ENCODE results near the gene SYK. TPM values are rescaled to one million over a fixed set of nuclear protein-coding genes. Genes with fewer than 3 reads are reported as not detected.

SYK gene
- total RNA-seq, 4 donors from 2014 or later: 0.53 to 3.3 (median 2.0) TPM

- no peak overlapping the region for H3K27ac ChIP-seq
- in situ Hi-C loops (cut with MboI; ENCODE audit: low sequenced_read_pairs in 4 of 4): loop anchor here in 2 of 4 donors (10.0 kb wide), 2 partner anchors 57 to 267 kb away; no protein-coding TSS in a partner anchor
- ATAC-seq (no peak), DNase-seq (no peak)
- no peaks in the 10 kb centered on the region for H3K4me1 ChIP-seq
- TF ChIP-seq, protein P1, sequence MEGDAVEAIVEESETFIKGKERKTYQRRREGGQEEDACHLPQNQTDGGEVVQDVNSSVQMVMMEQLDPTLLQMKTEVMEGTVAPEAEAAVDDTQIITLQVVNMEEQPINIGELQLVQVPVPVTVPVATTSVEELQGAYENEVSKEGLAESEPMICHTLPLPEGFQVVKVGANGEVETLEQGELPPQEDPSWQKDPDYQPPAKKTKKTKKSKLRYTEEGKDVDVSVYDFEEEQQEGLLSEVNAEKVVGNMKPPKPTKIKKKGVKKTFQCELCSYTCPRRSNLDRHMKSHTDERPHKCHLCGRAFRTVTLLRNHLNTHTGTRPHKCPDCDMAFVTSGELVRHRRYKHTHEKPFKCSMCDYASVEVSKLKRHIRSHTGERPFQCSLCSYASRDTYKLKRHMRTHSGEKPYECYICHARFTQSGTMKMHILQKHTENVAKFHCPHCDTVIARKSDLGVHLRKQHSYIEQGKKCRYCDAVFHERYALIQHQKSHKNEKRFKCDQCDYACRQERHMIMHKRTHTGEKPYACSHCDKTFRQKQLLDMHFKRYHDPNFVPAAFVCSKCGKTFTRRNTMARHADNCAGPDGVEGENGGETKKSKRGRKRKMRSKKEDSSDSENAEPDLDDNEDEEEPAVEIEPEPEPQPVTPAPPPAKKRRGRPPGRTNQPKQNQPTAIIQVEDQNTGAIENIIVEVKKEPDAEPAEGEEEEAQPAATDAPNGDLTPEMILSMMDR (IDR thresholded peaks at IDR 0.05 in 4 of 5, conservative IDR thresholded peaks at IDR 0.05 in 1 of 5): no peak
- no peak for TF ChIP-seq POLR2A (IDR thresholded peaks at IDR 0.05)
- intact Hi-C loops (cut with DNase I; ENCODE audit: low total_unique reads): no loop called here
- no peak overlapping the region for H3K4me3 ChIP-seq
- H3K27me3 ChIP-seq: no peaks in the 10 kb centered on the region
- no peaks in the 10 kb centered on the region for H3K36me3 ChIP-seq
- no peaks in the 10 kb centered on the region for H3K9me3 ChIP-seq
Measured at GRCh38 chr9:90927496-90927895, 125.9 kb downstream of the SYK start.

GRCh38 chr9:90929626-90930025 is 128.0 kb downstream of the SYK start:
- no peak for TF ChIP-seq POLR2A (IDR thresholded peaks at IDR 0.05)
- TF ChIP-seq, protein P1 (IDR thresholded peaks at IDR 0.05 in 4 of 5, conservative IDR thresholded peaks at IDR 0.05 in 1 of 5): no peak
- Histone ChIP-seq H3K9me3 (no peaks in the 10 kb centered on the region), H3K4me1 (no peaks in the 10 kb centered on the region), H3K36me3 (no peaks in the 10 kb centered on the region), H3K4me3 (no peak overlapping the region), H3K27ac (no peak overlapping the region), H3K27me3 (no peaks in the 10 kb centered on the region)
- ATAC-seq (no peak), DNase-seq (no peak)
- in situ Hi-C loops (cut with MboI; ENCODE audit: low sequenced_read_pairs in 4 of 4): loop anchor here in 2 of 4 donors (10.0 kb wide), 2 partner anchors 55 to 265 kb away; no protein-coding TSS in a partner anchor
- intact Hi-C loops (cut with DNase I; ENCODE audit: low total_unique reads): no loop called here

- no peaks in the 10 kb centered on the region for H3K4me1 ChIP-seq
- ATAC-seq (no peak), DNase-seq (no peak)
- no peaks in the 10 kb centered on the region for H3K27me3 ChIP-seq
- no peaks in the 10 kb centered on the region for H3K36me3 ChIP-seq
- H3K9me3 ChIP-seq: no peaks in the 10 kb centered on the region
- in situ Hi-C loops (cut with MboI; ENCODE audit: low sequenced_read_pairs in 4 of 4) (no loop called here), intact Hi-C loops (cut with DNase I; ENCODE audit: low total_unique reads) (no loop called here)
- H3K27ac ChIP-seq: no peak overlapping the region
- no peak overlapping the region for H3K4me3 ChIP-seq
- TF ChIP-seq, protein P1 (IDR thresholded peaks at IDR 0.05 in 4 of 5, conservative IDR thresholded peaks at IDR 0.05 in 1 of 5): no peak
- no peak for TF ChIP-seq POLR2A (IDR thresholded peaks at IDR 0.05)
Measured at GRCh38 chr9:90933468-90933867, 131.8 kb downstream of the SYK start.

- Histone ChIP-seq H3K27me3 (no peaks in the 10 kb centered on the region), H3K9me3 (no peaks in the 10 kb centered on the region), H3K27ac (no peak overlapping the region), H3K4me3 (no peak overlapping the region), H3K4me1 (no peaks in the 10 kb centered on the region), H3K36me3 (no peaks in the 10 kb centered on the region)
- in situ Hi-C loops (cut with MboI; ENCODE audit: low sequenced_read_pairs in 4 of 4): no loop called here
- TF ChIP-seq POLR2A (IDR thresholded peaks at IDR 0.05): no peak
- TF ChIP-seq, protein P1 (IDR thresholded peaks at IDR 0.05 in 4 of 5, conservative IDR thresholded peaks at IDR 0.05 in 1 of 5): no peak
- ATAC-seq (no peak), DNase-seq (no peak)
- intact Hi-C loops (cut with DNase I; ENCODE audit: low total_unique reads): no loop called here
Measured at GRCh38 chr9:90939351-90939750, 137.7 kb downstream of the SYK start.

- H3K36me3 ChIP-seq: no peaks in the 10 kb centered on the region
- intact Hi-C loops (cut with DNase I; ENCODE audit: low total_unique reads): no loop called here
- no peak overlapping the region for H3K27ac ChIP-seq
- TF ChIP-seq POLR2A (IDR thresholded peaks at IDR 0.05): no peak
- TF ChIP-seq, protein P1 (IDR thresholded peaks at IDR 0.05 in 4 of 5, conservative IDR thresholded peaks at IDR 0.05 in 1 of 5): no peak
- H3K27me3 ChIP-seq: no peaks in the 10 kb centered on the region
- no peak for ATAC-seq
- no peak for DNase-seq
- no peaks in the 10 kb centered on the region for H3K9me3 ChIP-seq
- no peaks in the 10 kb centered on the region for H3K4me1 ChIP-seq
- H3K4me3 ChIP-seq: no peak overlapping the region
- in situ Hi-C loops (cut with MboI; ENCODE audit: low sequenced_read_pairs in 4 of 4): no loop called here
Measured at GRCh38 chr9:90940280-90940679, 138.7 kb downstream of the SYK start.
